Measurements from ENCODE around the gene ARHGAP24. TPM values are rescaled to one million over a fixed set of nuclear protein-coding genes. Genes with fewer than 3 reads are reported as not detected.

Gene ARHGAP24
- polyA plus RNA-seq, 2 of the 4 experiments (the other 2 are of a cell fraction): 1.7 to 12.1 TPM

GRCh38 chr4:86035688-86036087 is 560.7 kb downstream of the ARHGAP24 start:
- POLR2A ChIA-PET: no interaction called here
- 92% methylated on average over 1 of the region's 1 CpG for WGBS (ENCODE audit: missing lambda C conversion rate)
- H3K4me3 ChIP-seq: no peak overlapping the region
- no peak for DNase-seq (ENCODE audit: low read depth in 1 of 2, low spot score in 1 of 2)
- no peak for ATAC-seq
- H3K9me3 ChIP-seq: no peaks in the 10 kb centered on the region
- no peaks in the 10 kb centered on the region for H3K4me1 ChIP-seq
- H3K27ac ChIP-seq: no peak overlapping the region
- no peak for FAIRE-seq
- H3K4me2 ChIP-seq: no peak overlapping the region
- TF ChIP-seq, protein P1, sequence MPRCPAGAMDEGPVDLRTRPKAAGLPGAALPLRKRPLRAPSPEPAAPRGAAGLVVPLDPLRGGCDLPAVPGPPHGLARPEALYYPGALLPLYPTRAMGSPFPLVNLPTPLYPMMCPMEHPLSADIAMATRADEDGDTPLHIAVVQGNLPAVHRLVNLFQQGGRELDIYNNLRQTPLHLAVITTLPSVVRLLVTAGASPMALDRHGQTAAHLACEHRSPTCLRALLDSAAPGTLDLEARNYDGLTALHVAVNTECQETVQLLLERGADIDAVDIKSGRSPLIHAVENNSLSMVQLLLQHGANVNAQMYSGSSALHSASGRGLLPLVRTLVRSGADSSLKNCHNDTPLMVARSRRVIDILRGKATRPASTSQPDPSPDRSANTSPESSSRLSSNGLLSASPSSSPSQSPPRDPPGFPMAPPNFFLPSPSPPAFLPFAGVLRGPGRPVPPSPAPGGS (IDR thresholded peaks at IDR 0.05): no peak
- TF ChIP-seq GATA3 (IDR thresholded peaks at IDR 0.05; ENCODE audit: borderline replicate concordance) (no peak), HOXA7 (CRISPR knock-in tag; IDR thresholded peaks at IDR 0.05) (no peak), MAZ (IDR thresholded peaks at IDR 0.05; ENCODE audit: borderline replicate concordance, low read depth, low read length) (no peak), EHF (CRISPR knock-in tag; IDR thresholded peaks at IDR 0.05) (no peak), CBX8 (IDR thresholded peaks at IDR 0.05) (no peak), POLR2A (IDR thresholded peaks at IDR 0.05; ENCODE audit: low read length) (no peak), POLR2AphosphoS2 (conservative IDR thresholded peaks at IDR 0.05; ENCODE audit: low read length) (no peak), CEBPB (IDR thresholded peaks at IDR 0.05) (no peak), USF2 (IDR thresholded peaks at IDR 0.05) (no peak)
- TF ChIP-seq, protein P2, sequence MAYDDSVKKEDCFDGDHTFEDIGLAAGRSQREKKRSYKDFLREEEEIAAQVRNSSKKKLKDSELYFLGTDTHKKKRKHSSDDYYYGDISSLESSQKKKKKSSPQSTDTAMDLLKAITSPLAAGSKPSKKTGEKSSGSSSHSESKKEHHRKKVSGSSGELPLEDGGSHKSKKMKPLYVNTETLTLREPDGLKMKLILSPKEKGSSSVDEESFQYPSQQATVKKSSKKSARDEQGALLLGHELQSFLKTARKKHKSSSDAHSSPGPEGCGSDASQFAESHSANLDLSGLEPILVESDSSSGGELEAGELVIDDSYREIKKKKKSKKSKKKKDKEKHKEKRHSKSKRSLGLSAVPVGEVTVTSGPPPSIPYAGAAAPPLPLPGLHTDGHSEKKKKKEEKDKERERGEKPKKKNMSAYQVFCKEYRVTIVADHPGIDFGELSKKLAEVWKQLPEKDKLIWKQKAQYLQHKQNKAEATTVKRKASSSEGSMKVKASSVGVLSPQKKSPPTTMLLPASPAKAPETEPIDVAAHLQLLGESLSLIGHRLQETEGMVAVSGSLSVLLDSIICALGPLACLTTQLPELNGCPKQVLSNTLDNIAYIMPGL (CRISPR knock-in tag; IDR thresholded peaks at IDR 0.05; ENCODE audit: borderline replicate concordance): no peak
- CTCF ChIA-PET: interaction anchor here (0.7 to 1.3 kb wide), 2 partner anchors 239 to 288 kb away, joined by 3 to 5 read pairs; no protein-coding TSS in a partner anchor

DNA sequence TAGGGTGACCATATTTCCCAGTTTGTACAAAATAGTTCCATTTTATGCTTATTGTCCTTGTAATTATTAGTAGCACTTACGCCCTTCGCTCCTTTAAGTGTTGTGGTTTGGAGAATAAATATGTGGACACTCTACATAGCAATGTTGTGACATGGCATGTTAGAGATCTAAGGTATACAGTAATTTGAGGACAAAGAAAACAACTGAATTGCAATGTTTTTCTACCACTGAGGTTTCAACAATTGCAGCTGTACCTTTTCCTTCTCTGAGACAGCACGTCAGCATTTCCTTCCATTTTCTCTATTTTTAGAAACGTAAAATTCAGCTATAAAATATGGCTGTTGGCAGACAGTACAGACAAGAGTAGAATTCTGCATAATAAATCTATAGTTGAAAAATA is 561.8 kb downstream of the ARHGAP24 start:
- no peak for TF ChIP-seq HOXB5 (CRISPR knock-in tag; IDR thresholded peaks at IDR 0.05)
- no peak for TF ChIP-seq REST (IDR thresholded peaks at IDR 0.05)
- TF ChIP-seq ATOH8 (CRISPR knock-in tag; IDR thresholded peaks at IDR 0.05; ENCODE audit: low read depth): no peak
- no peak for TF ChIP-seq RNF2 (IDR thresholded peaks at IDR 0.05; ENCODE audit: borderline replicate concordance, low read depth)
- no peak for TF ChIP-seq NPAS2 (CRISPR knock-in tag; IDR thresholded peaks at IDR 0.05; ENCODE audit: borderline replicate concordance)
- TF ChIP-seq RCOR1 (IDR thresholded peaks at IDR 0.05; ENCODE audit: low read depth, low read length): no peak
- no peak for TF ChIP-seq CBX8 (IDR thresholded peaks at IDR 0.05)
- TF ChIP-seq ZFP36 (IDR thresholded peaks at IDR 0.05; ENCODE audit: borderline replicate concordance, partially characterized antibody): no peak
- no peak for TF ChIP-seq SMC3 (IDR thresholded peaks at IDR 0.05)
- TF ChIP-seq HDAC2 (IDR thresholded peaks at IDR 0.05): no peak
- H3K9me3 ChIP-seq: no peaks in the 10 kb centered on the region
- POLR2A ChIA-PET: interaction anchor here (0.7 kb wide), 1 partner anchor 28 kb away, joined by 3 read pairs; no protein-coding TSS in a partner anchor
- CTCF ChIA-PET: interaction anchor here (0.6 to 1.3 kb wide), 3 partner anchors 9 to 240 kb away, joined by 3 to 6 read pairs (median 5); no protein-coding TSS in a partner anchor
- DNase-seq (ENCODE audit: low read depth in 1 of 2, low spot score in 1 of 2) (no peak), ATAC-seq (no peak), FAIRE-seq (no peak)
- WGBS (ENCODE audit: missing lambda C conversion rate): 67% methylated on average over 4 of the region's 4 CpGs
- H3K27ac ChIP-seq: no peak overlapping the region
- H3K4me3 ChIP-seq: no peak overlapping the region
- H3K4me1 ChIP-seq: no peaks in the 10 kb centered on the region
- H3K4me2 ChIP-seq: no peak overlapping the region

All from A549 (cell line).